SK-N-SH treated with all-trans-retinoic acid at 6 μM for 48 hours (cell line): ENCODE data around the gene PIP5K1C.

Source experiments
- BACH2 ChIP-seq: fragments of 250-450 bp; sonication (Bioruptor Pico); IDR thresholded peaks from 2 replicates; pipeline ENCODE4 v1.9.0; 2021; ENCODE audit warnings: mild to moderate bottlenecking, borderline replicate concordance
- CREB5 ChIP-seq: fragments of 250-450 bp; sonication (Bioruptor Pico); IDR thresholded peaks from 2 replicates; pipeline ENCODE4 v1.5.1; 2020; ENCODE audit warnings: low read depth, mild to moderate bottlenecking, moderate library complexity
- ISL1 ChIP-seq: fragments of 250-450 bp; sonication (Bioruptor Pico); IDR thresholded peaks from 2 replicates; pipeline ENCODE4 v2.1.2; 2022; ENCODE audit warnings: mild to moderate bottlenecking, moderate library complexity
- PATZ1 ChIP-seq: fragments of 250-450 bp; sonication (Bioruptor Pico); IDR thresholded peaks from 2 replicates; pipeline ENCODE4 v1.8.0; 2020; ENCODE audit warnings: mild to moderate bottlenecking, moderate library complexity, borderline replicate concordance
- POU6F1 ChIP-seq: fragments of 250-450 bp; sonication (Bioruptor Pico); IDR thresholded peaks from 2 replicates; pipeline ENCODE4 v1.8.0; 2021; ENCODE audit warnings: low read depth, mild to moderate bottlenecking, moderate library complexity, borderline replicate concordance
- SNAI2 ChIP-seq: fragments of 250-450 bp; sonication (Bioruptor Pico); IDR thresholded peaks from 2 replicates; pipeline ENCODE4 v1.5.0; 2020; ENCODE audit warnings: mild to moderate bottlenecking, moderate library complexity
- ZFP3 ChIP-seq: fragments of 250-450 bp; sonication (Bioruptor Pico); IDR thresholded peaks from 2 replicates; pipeline ENCODE4 v1.5.0; 2020; ENCODE audit warnings: mild to moderate bottlenecking, moderate library complexity
- ZNF565 ChIP-seq: fragments of 450-650 bp; formaldehyde crosslinking; conservative IDR thresholded peaks from 2 replicates; pipeline ENCODE4 v1.5.0; 2020; ENCODE audit warnings: low read depth, mild to moderate bottlenecking, moderate library complexity
- ZNF8 ChIP-seq: fragments of 450-650 bp; formaldehyde crosslinking; IDR thresholded peaks from 2 replicates; pipeline ENCODE4 v1.5.0; 2020; ENCODE audit warnings: mild to moderate bottlenecking, moderate library complexity

GRCh38 chr19:3610745-3611717, 89.2 kb downstream of the PIP5K1C start:
- TF ChIP-seq POU6F1 (no peak), ZNF8 (no peak), BACH2 (CRISPR knock-in tag) (no peak), ISL1 (CRISPR knock-in tag) (no peak), ZFP3 (CRISPR knock-in tag) (no peak), ZNF565 (CRISPR knock-in tag) (no peak), CREB5 (CRISPR knock-in tag) (no peak), PATZ1 (CRISPR knock-in tag) (no peak), SNAI2 (CRISPR knock-in tag) (no peak)
